WI38 (cell line): Measurements from ENCODE around the gene NPAS2.

Experiments
- H3K4me3 ChIP-seq: 2 replicates; pipeline ENCODE4 v1.5.1; 2011; ENCODE audit warnings: low read depth, mild to moderate bottlenecking, control low read depth, low read length
- TF ChIP-seq, protein P1 (sequence below): IDR thresholded peaks from 2 replicates; pipeline ENCODE4 v1.5.1; 2012; ENCODE audit warnings: low read depth, mild to moderate bottlenecking, control low read depth, low read length

Gene NPAS2

GRCh38 chr2:100820523-100821254 is 750 bp downstream of the NPAS2 start:
- TF ChIP-seq, protein P1, sequence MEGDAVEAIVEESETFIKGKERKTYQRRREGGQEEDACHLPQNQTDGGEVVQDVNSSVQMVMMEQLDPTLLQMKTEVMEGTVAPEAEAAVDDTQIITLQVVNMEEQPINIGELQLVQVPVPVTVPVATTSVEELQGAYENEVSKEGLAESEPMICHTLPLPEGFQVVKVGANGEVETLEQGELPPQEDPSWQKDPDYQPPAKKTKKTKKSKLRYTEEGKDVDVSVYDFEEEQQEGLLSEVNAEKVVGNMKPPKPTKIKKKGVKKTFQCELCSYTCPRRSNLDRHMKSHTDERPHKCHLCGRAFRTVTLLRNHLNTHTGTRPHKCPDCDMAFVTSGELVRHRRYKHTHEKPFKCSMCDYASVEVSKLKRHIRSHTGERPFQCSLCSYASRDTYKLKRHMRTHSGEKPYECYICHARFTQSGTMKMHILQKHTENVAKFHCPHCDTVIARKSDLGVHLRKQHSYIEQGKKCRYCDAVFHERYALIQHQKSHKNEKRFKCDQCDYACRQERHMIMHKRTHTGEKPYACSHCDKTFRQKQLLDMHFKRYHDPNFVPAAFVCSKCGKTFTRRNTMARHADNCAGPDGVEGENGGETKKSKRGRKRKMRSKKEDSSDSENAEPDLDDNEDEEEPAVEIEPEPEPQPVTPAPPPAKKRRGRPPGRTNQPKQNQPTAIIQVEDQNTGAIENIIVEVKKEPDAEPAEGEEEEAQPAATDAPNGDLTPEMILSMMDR, result no peak
- H3K4me3 ChIP-seq, result peak overlapping the region; percentile 75

- peak overlapping the region; percentile 75 for H3K4me3 ChIP-seq
- TF ChIP-seq, protein P1, result no peak
Measured at GRCh38 chr2:100821255-100821910, 1.4 kb downstream of the NPAS2 start.

GRCh38 chr2:100821911-100822265 is 1.9 kb downstream of the NPAS2 start:
- TF ChIP-seq, protein P1, result no peak
- no peak overlapping the region for H3K4me3 ChIP-seq

DNA sequence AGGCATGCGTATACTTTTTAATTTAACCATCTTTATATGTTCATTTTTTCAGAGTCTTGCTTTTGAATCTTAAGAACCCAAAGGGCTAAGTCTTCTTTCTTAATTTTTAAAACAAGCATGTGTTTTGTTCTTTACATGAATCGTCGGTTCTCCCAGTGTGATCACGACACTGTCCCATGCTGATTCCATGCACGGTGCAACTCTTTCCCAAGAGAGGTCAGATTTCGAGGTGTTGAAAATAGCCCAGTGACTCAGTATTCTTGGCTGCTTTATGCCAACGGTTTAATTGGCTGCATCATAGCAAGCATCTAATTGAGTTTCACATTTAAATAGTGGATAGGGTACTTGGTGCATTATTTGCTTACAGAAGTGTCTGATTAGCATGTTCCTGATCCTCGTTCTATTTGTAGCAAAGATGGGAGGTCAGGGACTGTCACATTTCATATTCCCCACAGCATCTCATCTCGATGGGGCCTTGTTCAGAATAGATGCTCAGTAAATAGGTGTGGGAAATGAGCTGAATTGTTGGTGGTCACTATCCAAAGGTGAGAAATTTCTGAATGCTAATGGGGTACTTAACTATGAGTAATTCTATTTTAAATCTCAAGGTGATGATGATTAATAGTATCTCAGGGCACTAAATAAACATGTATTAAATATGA is 2.8 kb downstream of the NPAS2 start:
- TF ChIP-seq, protein P1, result no peak
- H3K4me3 ChIP-seq, result no peak overlapping the region

DNA sequence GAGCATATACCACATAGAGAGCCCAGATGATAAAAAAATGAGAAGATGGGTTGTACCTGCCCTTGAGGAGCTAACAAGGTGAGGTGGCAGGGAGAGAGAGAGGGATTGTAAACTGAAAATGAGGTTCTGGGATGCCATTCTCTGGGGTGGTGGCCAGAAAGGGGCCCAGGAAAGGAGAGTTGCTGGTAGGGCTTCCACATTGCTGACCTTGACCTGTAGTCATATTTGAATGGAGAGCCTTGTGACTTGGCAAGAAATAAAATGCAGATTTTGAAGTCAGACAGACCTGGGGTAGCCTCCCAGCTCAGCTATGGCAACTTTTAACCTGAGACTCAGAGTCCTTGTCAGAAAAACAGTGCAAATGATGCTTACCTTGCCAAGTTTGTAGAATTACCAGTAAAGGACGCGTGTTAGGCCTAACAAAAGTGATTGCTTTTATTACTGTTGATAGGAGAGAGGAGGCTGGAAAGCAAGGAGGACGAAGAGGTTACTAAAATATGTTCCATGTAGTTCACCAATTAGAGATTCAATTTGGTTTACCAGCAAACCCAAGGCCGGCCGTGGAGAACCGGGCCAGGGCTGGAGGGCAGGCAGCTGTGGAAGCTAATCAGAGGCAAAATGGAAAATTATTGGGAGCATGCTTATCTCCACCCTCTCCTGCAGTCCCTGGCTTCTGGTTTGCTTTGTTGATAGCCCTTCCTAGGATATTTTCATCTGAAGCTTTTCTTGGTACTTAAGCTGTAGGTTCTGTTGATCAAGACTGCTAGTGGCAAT is 3.9 kb downstream of the NPAS2 start:
- H3K4me3 ChIP-seq, result no peak overlapping the region
- TF ChIP-seq, protein P1, result no peak

- no peak overlapping the region for H3K4me3 ChIP-seq
- TF ChIP-seq, protein P1, result no peak
Measured at GRCh38 chr2:100824842-100825241, 4.9 kb downstream of the NPAS2 start.

DNA sequence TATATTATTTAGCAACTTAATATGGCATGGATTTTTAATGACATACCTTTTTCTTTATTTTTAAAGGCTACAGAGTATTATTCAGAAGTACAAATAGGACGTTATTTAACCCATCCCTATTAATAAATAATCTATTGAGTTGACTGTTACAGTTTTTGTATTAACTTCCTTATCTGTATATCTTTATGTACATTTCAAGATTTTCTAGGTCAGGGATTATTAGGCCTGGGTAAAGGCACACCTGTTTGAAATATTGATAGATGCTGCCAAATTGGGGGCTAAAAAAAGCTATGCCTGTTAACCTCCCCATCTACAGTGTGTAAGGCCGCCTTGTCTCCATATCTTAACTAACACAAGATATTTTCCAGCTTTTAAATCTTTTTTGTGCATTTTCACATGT is 6.6 kb downstream of the NPAS2 start:
- TF ChIP-seq, protein P1, result no peak
- no peak overlapping the region for H3K4me3 ChIP-seq
